HEK293T (cell line): ENCODE results near the gene TBX5.

Experiments
- CTCF ChIA-PET: fragments of 350-600 bp; formaldehyde crosslinking; extraction: SDS; loops from one replicate; lab custom pipeline; 2021; ENCODE audit warnings: antibody characterized with exemption, inconsistent platforms; lab: Yijun Ruan, JAX
- POLR2A ChIA-PET: fragments of 350-600 bp; formaldehyde crosslinking; extraction: SDS; loops from one replicate; lab custom pipeline; 2020; ENCODE audit warnings: antibody characterized with exemption, inconsistent platforms; lab: Yijun Ruan, JAX
- DNase-seq: peaks from one replicate; pipeline ENCODE4 v3.0.0; 2012; ENCODE audit warnings: mixed read lengths; ENCODE audit errors: extremely low spot score
- ARNT ChIP-seq: fragments of 450-650 bp; IDR thresholded peaks from 2 replicates; pipeline ENCODE4 v1.6.1; 2017; ENCODE audit warnings: mild to moderate bottlenecking
- BHLHE40 ChIP-seq: fragments of 450-650 bp; IDR thresholded peaks from 2 replicates; pipeline ENCODE4 v1.6.1; 2016; ENCODE audit warnings: mild to moderate bottlenecking, moderate library complexity, borderline replicate concordance
- CTBP1 ChIP-seq: fragments of 450-650 bp; IDR thresholded peaks from 2 replicates; pipeline ENCODE4 v1.6.1; 2016; ENCODE audit warnings: borderline replicate concordance
- ELF4 ChIP-seq: fragments of 450-650 bp; IDR thresholded peaks from 2 replicates; pipeline ENCODE4 v1.6.1; 2017; ENCODE audit warnings: antibody characterized with exemption
- FOXA1 ChIP-seq: fragments of 450-650 bp; IDR thresholded peaks from 2 replicates; pipeline ENCODE4 v1.6.1; 2016; ENCODE audit warnings: mild to moderate bottlenecking
- FOXK2 ChIP-seq: fragments of 450-650 bp; IDR thresholded peaks from 2 replicates; pipeline ENCODE4 v1.6.1; 2016; ENCODE audit warnings: mild to moderate bottlenecking
- FOXM1 ChIP-seq: fragments of 450-650 bp; IDR thresholded peaks from 2 replicates; pipeline ENCODE4 v1.6.1; 2017; ENCODE audit warnings: mild to moderate bottlenecking, borderline replicate concordance
- HDGF ChIP-seq: fragments of 450-650 bp; IDR thresholded peaks from 2 replicates; pipeline ENCODE4 v1.6.1; 2017; ENCODE audit warnings: antibody characterized with exemption, borderline replicate concordance
- L3MBTL2 ChIP-seq: fragments of 450-650 bp; conservative IDR thresholded peaks from 2 replicates; pipeline ENCODE4 v1.6.1; 2016; ENCODE audit warnings: mild to moderate bottlenecking
- LEF1 ChIP-seq: fragments of 450-650 bp; IDR thresholded peaks from 2 replicates; pipeline ENCODE4 v1.6.1; 2017; ENCODE audit warnings: mild to moderate bottlenecking, borderline replicate concordance
- NFRKB ChIP-seq: fragments of 450-650 bp; IDR thresholded peaks from 2 replicates; pipeline ENCODE4 v1.6.1; 2016; ENCODE audit warnings: mild to moderate bottlenecking, moderate library complexity
- SP1 ChIP-seq: fragments of 450-650 bp; IDR thresholded peaks from 2 replicates; pipeline ENCODE4 v1.6.1; 2017
- SUZ12 ChIP-seq: fragments of 450-650 bp; IDR thresholded peaks from 2 replicates; pipeline ENCODE4 v1.6.1; 2016; ENCODE audit warnings: mild to moderate bottlenecking
- TARDBP ChIP-seq: fragments of 450-650 bp; IDR thresholded peaks from 2 replicates; pipeline ENCODE4 v1.6.1; 2016
- ZNF384 ChIP-seq: fragments of 450-650 bp; IDR thresholded peaks from 2 replicates; pipeline ENCODE4 v1.6.1; 2016
- TF ChIP-seq, protein P1 (sequence below): fragments of 450-650 bp; IDR thresholded peaks from 2 replicates; pipeline ENCODE4 v1.6.1; 2016

TBX5 gene

DNA sequence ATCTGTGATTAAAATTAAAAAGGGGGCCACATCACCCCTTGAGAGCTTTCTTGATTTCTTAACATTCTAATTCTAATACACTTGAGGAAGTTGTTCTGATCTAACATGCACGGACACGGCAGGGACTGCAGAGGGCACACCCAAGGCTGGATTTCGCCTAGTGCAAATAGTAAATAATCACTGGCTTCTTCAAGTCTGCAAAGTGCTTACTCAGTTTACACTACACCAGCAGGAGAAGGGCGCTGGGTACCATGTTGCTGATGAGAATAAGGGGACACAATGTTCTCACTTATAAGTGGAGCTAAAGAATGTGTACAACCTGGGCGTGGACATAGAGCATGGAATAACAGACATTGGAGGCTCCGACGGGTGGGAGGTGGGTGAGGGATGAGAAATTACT is 34.2 kb downstream of the TBX5 start:
- DNase-seq: no peak
- POLR2A ChIA-PET: no interaction called here
- CTCF ChIA-PET: interaction anchor here (0.6 kb wide), 1 partner anchor 9 kb away, joined by 3 read pairs; no protein-coding TSS in a partner anchor
- TF ChIP-seq CTBP1 (no peak), FOXK2 (no peak), ELF4 (no peak), FOXA1 (no peak), FOXM1 (no peak), HDGF (no peak), TARDBP (no peak), L3MBTL2 (no peak), NFRKB (no peak), SUZ12 (no peak), ZNF384 (no peak), BHLHE40 (no peak), LEF1 (no peak), SP1 (no peak)
- TF ChIP-seq, protein P1, sequence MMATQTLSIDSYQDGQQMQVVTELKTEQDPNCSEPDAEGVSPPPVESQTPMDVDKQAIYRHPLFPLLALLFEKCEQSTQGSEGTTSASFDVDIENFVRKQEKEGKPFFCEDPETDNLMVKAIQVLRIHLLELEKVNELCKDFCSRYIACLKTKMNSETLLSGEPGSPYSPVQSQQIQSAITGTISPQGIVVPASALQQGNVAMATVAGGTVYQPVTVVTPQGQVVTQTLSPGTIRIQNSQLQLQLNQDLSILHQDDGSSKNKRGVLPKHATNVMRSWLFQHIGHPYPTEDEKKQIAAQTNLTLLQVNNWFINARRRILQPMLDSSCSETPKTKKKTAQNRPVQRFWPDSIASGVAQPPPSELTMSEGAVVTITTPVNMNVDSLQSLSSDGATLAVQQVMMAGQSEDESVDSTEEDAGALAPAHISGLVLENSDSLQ: no peak

DNA sequence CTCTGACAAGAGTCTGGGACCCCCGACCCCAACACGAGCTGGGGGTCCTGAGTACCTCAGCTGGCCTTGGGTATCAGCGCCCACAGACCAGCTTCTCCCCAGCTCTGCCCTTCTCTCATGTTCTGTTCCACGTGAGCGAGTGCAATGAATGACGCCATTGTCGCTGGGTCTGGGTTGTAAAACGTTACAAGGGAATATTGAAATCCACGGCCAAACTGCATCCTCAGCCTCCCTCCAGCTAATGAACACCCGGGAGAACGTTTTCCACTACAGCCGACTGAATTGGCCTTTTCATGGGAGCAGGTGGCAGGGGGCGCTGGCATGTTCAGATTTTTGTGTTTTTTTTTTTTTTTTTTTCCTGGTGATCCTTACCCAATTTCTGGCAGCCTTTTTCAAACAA is 34.7 kb downstream of the TBX5 start:
- TF ChIP-seq SUZ12 (no peak), LEF1 (no peak), TARDBP (no peak), FOXK2 (no peak), ELF4 (no peak), CTBP1 (no peak), HDGF (no peak), L3MBTL2 (no peak), SP1 (no peak), BHLHE40 (no peak), ARNT (no peak), FOXM1 (no peak)
- ChIA-PET CTCF (no interaction called here), POLR2A (no interaction called here)
- DNase-seq: no peak

DNA sequence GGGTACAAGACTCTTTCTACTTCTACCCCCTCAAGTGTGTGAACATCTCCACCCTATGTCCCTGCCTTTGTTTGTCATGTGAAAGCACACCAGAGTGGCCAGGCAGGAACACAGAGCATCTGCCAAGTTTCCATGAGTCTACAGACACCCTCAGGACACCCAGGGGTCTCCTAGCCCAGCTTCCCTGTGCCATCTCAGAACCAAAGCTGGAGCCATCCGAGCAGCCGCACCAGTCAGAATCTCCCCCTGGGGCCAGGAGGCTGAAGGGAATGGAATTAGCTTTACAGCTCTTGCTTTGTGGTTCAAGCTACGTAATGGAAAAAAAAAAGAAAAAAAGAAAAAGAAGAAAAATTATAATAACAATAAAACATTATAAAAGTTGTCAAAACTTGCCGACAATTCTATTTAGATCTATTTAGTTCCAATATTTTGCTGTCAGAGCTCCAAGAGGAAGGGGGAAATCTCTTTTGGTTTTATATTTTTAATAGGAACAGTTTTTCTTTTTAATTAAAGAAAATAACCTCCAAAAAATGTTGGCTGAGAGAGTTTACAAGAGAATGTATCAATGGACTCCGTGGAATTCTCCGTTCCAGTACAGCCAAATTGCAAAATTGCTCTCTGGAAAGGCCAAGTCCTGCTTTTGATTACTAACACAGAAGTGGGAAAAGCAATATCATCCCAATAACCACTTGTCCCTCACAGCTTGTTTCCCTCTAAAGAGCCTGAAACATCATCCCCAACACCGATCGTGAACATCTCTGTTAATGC is 37.1 kb downstream of the TBX5 start:
- TF ChIP-seq SP1: no peak
- TF ChIP-seq FOXM1: no peak
- no peak for TF ChIP-seq CTBP1
- no peak for TF ChIP-seq LEF1
- no peak for TF ChIP-seq BHLHE40
- TF ChIP-seq FOXK2: no peak
- TF ChIP-seq ARNT: no peak
- no peak for TF ChIP-seq TARDBP
- no peak for TF ChIP-seq SUZ12
- no peak for TF ChIP-seq L3MBTL2
- no peak for TF ChIP-seq NFRKB
- TF ChIP-seq ELF4: no peak
- no peak for TF ChIP-seq HDGF
- ChIA-PET POLR2A (no interaction called here), CTCF (interaction anchor here (0.6 kb wide), 1 partner anchor 14 kb away, joined by 3 read pairs; no protein-coding TSS in a partner anchor)
- no peak for DNase-seq

DNA sequence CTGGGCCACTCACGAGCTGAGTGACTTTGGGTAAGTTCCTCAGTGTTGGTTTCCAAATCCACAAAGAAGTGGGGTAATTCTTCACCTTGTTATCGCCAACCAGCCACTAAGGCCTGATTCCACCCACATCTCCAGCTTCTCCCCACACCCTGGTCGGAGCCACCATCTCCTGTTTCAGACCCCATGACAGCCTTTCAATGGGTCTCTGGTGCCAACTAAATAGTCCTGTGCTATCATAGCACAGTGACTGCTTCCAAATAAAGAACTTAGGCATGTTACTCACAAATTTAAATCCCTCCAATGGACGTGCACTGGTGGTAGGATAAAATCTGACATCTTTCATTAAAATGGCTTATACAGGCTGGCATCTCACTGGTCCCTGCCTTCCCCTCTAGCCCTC is 44.0 kb downstream of the TBX5 start:
- no peak for TF ChIP-seq ZNF384
- no peak for TF ChIP-seq SUZ12
- no peak for TF ChIP-seq FOXM1
- no peak for TF ChIP-seq BHLHE40
- TF ChIP-seq, protein P1: no peak
- no peak for TF ChIP-seq FOXK2
- no peak for TF ChIP-seq FOXA1
- TF ChIP-seq HDGF: no peak
- TF ChIP-seq LEF1: no peak
- no peak for TF ChIP-seq SP1
- POLR2A ChIA-PET: no interaction called here
- CTCF ChIA-PET: no interaction called here
- no peak for DNase-seq

DNA sequence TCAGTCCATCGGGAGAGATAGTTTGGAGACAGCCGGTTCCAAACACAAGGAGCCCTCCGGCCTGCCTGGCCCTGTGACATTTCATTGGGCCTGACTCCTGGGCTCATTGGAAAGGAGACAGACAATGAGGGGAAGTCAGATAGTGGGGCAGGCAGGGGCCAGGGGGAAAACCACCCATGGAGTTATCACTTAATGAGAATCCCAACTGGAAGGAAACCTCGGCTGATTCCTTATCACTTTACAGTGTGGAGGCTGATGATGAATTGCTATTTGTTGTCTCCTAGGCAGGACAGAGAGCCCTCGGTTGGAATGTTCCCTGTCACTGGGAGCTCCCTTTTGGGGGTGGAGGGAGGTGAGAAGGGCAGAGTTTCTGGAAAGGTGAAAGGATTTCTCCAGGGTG is 44.4 kb downstream of the TBX5 start:
- CTCF ChIA-PET: no interaction called here
- POLR2A ChIA-PET: no interaction called here
- no peak for DNase-seq
- no peak for TF ChIP-seq FOXA1
- TF ChIP-seq ARNT: no peak
- TF ChIP-seq TARDBP: no peak
- no peak for TF ChIP-seq L3MBTL2
- TF ChIP-seq SP1: no peak
- TF ChIP-seq LEF1: no peak
- TF ChIP-seq NFRKB: no peak
- TF ChIP-seq CTBP1: no peak
- TF ChIP-seq, protein P1: no peak
- TF ChIP-seq SUZ12: no peak
- no peak for TF ChIP-seq BHLHE40
- no peak for TF ChIP-seq ELF4
- no peak for TF ChIP-seq FOXM1
- TF ChIP-seq ZNF384: no peak
- no peak for TF ChIP-seq HDGF
- TF ChIP-seq FOXK2: no peak
